GM23338 (cell line): Measurements from ENCODE around the gene BCKDK. TPM values are rescaled to one million over a fixed set of nuclear protein-coding genes. Genes with fewer than 3 reads are reported as not detected.

Experiments used
- ATAC-seq: fragments of 200-7000 bp; cut with Tn5 transposase; 3 replicates; pipeline ENCODE4 v1.9.1; 2020
- DNase-seq: peaks from one replicate; pipeline ENCODE4 v3.0.0-alpha.2; 2015; ENCODE audit warnings: low spot score
- H2AFZ ChIP-seq: fragments of 200-600 bp; sonication (generic); 2 replicates; pipeline ENCODE4 v1.8.0; 2016; ENCODE audit warnings: antibody characterized with exemption, mild to moderate bottlenecking, moderate library complexity
- H3F3A ChIP-seq: fragments of 200-600 bp; sonication (generic); replicated peaks from 2 replicates; pipeline ENCODE4 v1.8.0; 2017; ENCODE audit warnings: antibody characterized with exemption, mixed run types, low read depth
- H3K27ac ChIP-seq: fragments of 200-600 bp; sonication (generic); 2 replicates; pipeline ENCODE4 v1.6.1; 2016; ENCODE audit warnings: low read depth
- H3K27me3 ChIP-seq: fragments of 200-600 bp; sonication (generic); 2 replicates; pipeline ENCODE4 v1.8.0; 2016; ENCODE audit warnings: mild to moderate bottlenecking, mixed run types, moderate library complexity; ENCODE audit not compliant: insufficient read depth
- H3K36me3 ChIP-seq: fragments of 200-600 bp; sonication (generic); 2 replicates; pipeline ENCODE4 v1.8.0; 2016; ENCODE audit warnings: mild to moderate bottlenecking; ENCODE audit not compliant: insufficient read depth
- H3K4me1 ChIP-seq: fragments of 200-600 bp; sonication (generic); 2 replicates; pipeline ENCODE4 v1.8.0; 2016; ENCODE audit warnings: mild to moderate bottlenecking, moderate library complexity; ENCODE audit not compliant: insufficient read depth
- H3K4me2 ChIP-seq: fragments of 200-600 bp; sonication (generic); 2 replicates; pipeline ENCODE4 v1.7.1; 2017; ENCODE audit warnings: mixed run types
- H3K4me3 ChIP-seq: fragments of 200-600 bp; sonication (generic); 2 replicates; pipeline ENCODE4 v1.6.1; 2016; ENCODE audit warnings: mixed run types
- H3K79me2 ChIP-seq: fragments of 200-600 bp; sonication (generic); replicated peaks from 2 replicates; pipeline ENCODE4 v1.8.0; 2017; ENCODE audit warnings: mild to moderate bottlenecking; ENCODE audit not compliant: insufficient read depth
- H3K9me2 ChIP-seq: fragments of 200-600 bp; sonication (generic); 2 replicates; pipeline ENCODE4 v1.8.0; 2017; ENCODE audit not compliant: insufficient read depth
- H4K20me1 ChIP-seq: fragments of 200-600 bp; sonication (generic); replicated peaks from 2 replicates; pipeline ENCODE4 v1.8.0; 2017; ENCODE audit warnings: mild to moderate bottlenecking; ENCODE audit not compliant: insufficient read depth
- H3K27ac Mint-ChIP-seq: 2 replicates; pipeline ENCODE4 v1.8.0; 2020; ENCODE audit warnings: inconsistent platforms, mild to moderate bottlenecking, moderate library complexity, mixed read lengths
- H3K27me3 Mint-ChIP-seq: 3 replicates; pipeline ENCODE4 v1.8.0; 2022; ENCODE audit warnings: low read depth, mild to moderate bottlenecking, moderate library complexity, mixed read lengths, inconsistent platforms; ENCODE audit not compliant: insufficient read depth, poor library complexity
- H3K36me3 Mint-ChIP-seq: 3 replicates; pipeline ENCODE4 v1.8.0; 2021; ENCODE audit warnings: low read depth, mild to moderate bottlenecking, inconsistent platforms, moderate library complexity, mixed read lengths
- H3K4me1 Mint-ChIP-seq: 3 replicates; pipeline ENCODE4 v1.8.0; 2020; ENCODE audit warnings: mild to moderate bottlenecking, inconsistent platforms, mixed read lengths
- H3K4me3 Mint-ChIP-seq: 3 replicates; pipeline ENCODE4 v1.8.0; 2021; ENCODE audit warnings: moderate library complexity, mild to moderate bottlenecking, inconsistent platforms, mixed read lengths
- H3K9me3 Mint-ChIP-seq: 3 replicates; pipeline ENCODE4 v1.8.0; 2020; ENCODE audit warnings: moderate library complexity, mild to moderate bottlenecking, inconsistent platforms, mixed read lengths
- CREB1 ChIP-seq: fragments of 250-450 bp; sonication (Bioruptor Pico); IDR thresholded peaks from 2 replicates; pipeline ENCODE4 v1.5.0; 2020; ENCODE audit warnings: low read depth, mild to moderate bottlenecking, moderate library complexity
- CTCF ChIP-seq, 2 experiments: fragments of 200-600 bp in 1 of 2; sonication (generic) in 1 of 2; conservative IDR thresholded peaks; 2 replicates each; pipeline versions ENCODE4 v1.5.1 to v1.6.1; 2016 to 2017; ENCODE audit warnings: antibody characterized with exemption in 2 of 2, low read depth in 2 of 2, mild to moderate bottlenecking in 2 of 2, moderate library complexity in 1 of 2
- ETS1 ChIP-seq: IDR thresholded peaks from 2 replicates; pipeline ENCODE4 v1.6.1; 2016; ENCODE audit warnings: antibody characterized with exemption
- EZH2 ChIP-seq: fragments of 200-600 bp; sonication (generic); IDR thresholded peaks from one replicate; pipeline ENCODE4 v1.8.0; 2017; ENCODE audit warnings: antibody characterized with exemption, mild to moderate bottlenecking, low read depth; ENCODE audit not compliant: unreplicated experiment
- EZH2phosphoT487 ChIP-seq: fragments of 200-600 bp; sonication (generic); IDR thresholded peaks from one replicate; pipeline ENCODE4 v1.8.1; 2018; ENCODE audit warnings: antibody characterized with exemption; ENCODE audit not compliant: unreplicated experiment
- JUNB ChIP-seq: IDR thresholded peaks from one replicate; pipeline ENCODE4 v1.6.1; 2016; ENCODE audit warnings: antibody characterized with exemption; ENCODE audit not compliant: unreplicated experiment
- NANOG ChIP-seq: IDR thresholded peaks from 2 replicates; pipeline ENCODE4 v1.6.1; 2016; ENCODE audit warnings: antibody characterized with exemption, borderline replicate concordance
- POLR2AphosphoS5 ChIP-seq: IDR thresholded peaks from 2 replicates; pipeline ENCODE4 v1.6.1; 2016; ENCODE audit warnings: antibody characterized with exemption, low read depth
- REST ChIP-seq: IDR thresholded peaks from one replicate; pipeline ENCODE4 v1.6.1; 2018; ENCODE audit warnings: antibody characterized with exemption; ENCODE audit not compliant: unreplicated experiment
- STAT1 ChIP-seq: IDR thresholded peaks from one replicate; pipeline ENCODE4 v1.6.1; 2016; ENCODE audit warnings: antibody characterized with exemption; ENCODE audit not compliant: unreplicated experiment
- ZNF114 ChIP-seq: fragments of 250-450 bp; sonication (Bioruptor Pico); IDR thresholded peaks from 2 replicates; pipeline ENCODE4 v1.5.0; 2020; ENCODE audit warnings: mild to moderate bottlenecking, moderate library complexity
- ZNF331 ChIP-seq: fragments of 250-450 bp; sonication (Bioruptor Pico); IDR thresholded peaks from 2 replicates; pipeline ENCODE4 v1.5.0; 2020; ENCODE audit warnings: low read depth, mild to moderate bottlenecking, moderate library complexity
- ZNF462 ChIP-seq: fragments of 250-450 bp; sonication (Bioruptor Pico); IDR thresholded peaks from 2 replicates; pipeline ENCODE4 v1.5.0; 2020; ENCODE audit warnings: mild to moderate bottlenecking, moderate library complexity
- polyA plus RNA-seq: library from polyadenylated mRNA; unstranded; fragments of >200 nt; fragmentation: Nextera tagmentation; extraction: Ambion mirVana; gene quantifications from 2 replicates; pipeline ENCODE4 v1.2.1, GENCODE V29; 2016
- total RNA-seq: library from RNA; depleted of rRNA; stranded (reverse); fragments of >200 nt; shearing (Covaris generic); gene quantifications from 2 replicates; pipeline ENCODE4 v1.2.3, GENCODE V29; 2014

The BCKDK gene
- total and polyA plus RNA-seq, 2 experiments from 2014 or later = 36.1 to 58.9 TPM

- H3K4me1 ChIP-seq = peaks cover 14% of the 10 kb centered on the region
- peaks cover 6% of the 10 kb centered on the region for H3K27me3 Mint-ChIP-seq
- no peaks in the 10 kb centered on the region; the same call in 2 of the 3 replicates for H3K9me3 Mint-ChIP-seq
- peak overlapping the region; percentile 90 for H3K4me3 ChIP-seq
- peaks cover 7% of the 10 kb centered on the region for H3K36me3 Mint-ChIP-seq
- H2AFZ ChIP-seq = no peak overlapping the region
- no peaks in the 10 kb centered on the region; the same call in 1 of the 2 replicates for H3K36me3 ChIP-seq
- H3K79me2 ChIP-seq = peaks cover 77% of the 10 kb centered on the region
- H3K27me3 ChIP-seq = no peaks in the 10 kb centered on the region
- H3K27ac Mint-ChIP-seq = no peak overlapping the region
- no peak for ATAC-seq
- peaks cover 19% of the 10 kb centered on the region for H3K4me1 Mint-ChIP-seq
- H3F3A ChIP-seq = no peaks in the 10 kb centered on the region
- H4K20me1 ChIP-seq = no peaks in the 10 kb centered on the region; the same call in 1 of the 2 replicates
- H3K4me3 Mint-ChIP-seq = peak overlapping the region; percentile 99
- no peaks in the 10 kb centered on the region for H3K9me2 ChIP-seq
- DNase-seq = no peak
- TF ChIP-seq REST (no peak), CREB1 (CRISPR knock-in tag) (no peak), STAT1 (no peak), NANOG (no peak), ZNF331 (CRISPR knock-in tag) (no peak), POLR2AphosphoS5 (no peak), ZNF114 (CRISPR knock-in tag) (no peak), ZNF462 (CRISPR knock-in tag) (no peak), CTCF (conservative IDR thresholded peaks at IDR 0.05; ENCODE audit: low read depth in 2 of 2) (no peak), JUNB (no peak), EZH2 (no peak), ETS1 (no peak), EZH2phosphoT487 (no peak)
- no peak overlapping the region for H3K27ac ChIP-seq
- H3K4me2 ChIP-seq = peak overlapping the region; percentile 84
Measured at GRCh38 chr16:31071861-31072260, 36.3 kb upstream of the BCKDK start.
